SK-N-MC (cell line): Measurements from ENCODE around the gene PHLDA3.

ENCODE experiments used
- DNase-seq: peaks from one replicate; pipeline ENCODE4 v3.0.0-alpha.2; 2011; ENCODE audit warnings: low read depth, low spot score
- H3K27ac ChIP-seq: fragments of 200-600 bp; sonication (generic); 2 replicates; pipeline ENCODE4 v1.5.1; 2016; ENCODE audit warnings: mixed run types
- H3K36me3 ChIP-seq: fragments of 200-600 bp; sonication (generic); 2 replicates; pipeline ENCODE4 v1.6.1; 2017; ENCODE audit warnings: antibody characterized with exemption, low read length, mixed read lengths; ENCODE audit not compliant: insufficient read depth
- H3K4me3 ChIP-seq: fragments of 200-600 bp; sonication (generic); 2 replicates; pipeline ENCODE4 v1.5.1; 2016
- H3K9ac ChIP-seq: fragments of 200-600 bp; sonication (generic); 2 replicates; pipeline ENCODE4 v1.8.0; 2017; ENCODE audit warnings: mixed run types, mixed read lengths; ENCODE audit not compliant: insufficient read length
- H3K9me3 ChIP-seq: fragments of 200-600 bp; sonication (generic); 2 replicates; pipeline ENCODE4 v1.6.1; 2017; ENCODE audit warnings: low read depth, mild to moderate bottlenecking, antibody characterized with exemption, low read length, moderate library complexity, mixed read lengths
- EZH2 ChIP-seq: fragments of 200-600 bp; sonication (generic); IDR thresholded peaks from one replicate; pipeline ENCODE4 v1.6.1; 2017; ENCODE audit warnings: antibody characterized with exemption
- FOXP2 ChIP-seq: optimal IDR thresholded peaks from 2 replicates; pipeline ENCODE3; 2011; ENCODE audit warnings: mild to moderate bottlenecking, moderate library complexity; ENCODE audit not compliant: insufficient read depth; ENCODE audit errors: extremely low read length, control extremely low read depth
- POLR2AphosphoS5 ChIP-seq: IDR thresholded peaks from 2 replicates; pipeline ENCODE4 v1.6.1; 2012; ENCODE audit warnings: mild to moderate bottlenecking, low read depth, low read length, borderline replicate concordance

PHLDA3 gene

DNA sequence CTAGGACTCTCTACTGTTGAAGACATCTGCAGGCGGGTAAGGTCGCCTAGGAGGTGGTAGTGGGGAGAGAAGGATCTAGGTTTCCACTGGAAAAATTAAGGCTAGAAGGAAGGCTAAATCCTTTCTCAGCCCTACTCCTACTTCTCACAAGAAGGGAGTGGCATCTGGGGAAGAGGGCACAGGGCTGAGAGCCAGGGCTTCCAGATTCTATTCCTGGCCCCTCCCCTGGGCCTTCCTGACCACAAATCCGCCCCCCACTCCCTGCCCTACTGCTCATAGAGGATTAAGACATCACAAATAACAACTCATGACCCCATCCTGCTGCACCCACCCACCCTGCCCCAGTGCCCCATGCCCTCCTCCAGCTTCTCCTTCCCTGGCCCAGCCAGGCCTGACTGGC, 2.5 kb downstream of the PHLDA3 start:
- peaks cover 14% of the 10 kb centered on the region; the same call in 1 of the 2 replicates for H3K36me3 ChIP-seq
- no peak overlapping the region for H3K9ac ChIP-seq
- TF ChIP-seq POLR2AphosphoS5: no peak
- no peak for TF ChIP-seq FOXP2
- no peak for TF ChIP-seq EZH2
- H3K9me3 ChIP-seq: no peaks in the 10 kb centered on the region
- H3K27ac ChIP-seq: no peak overlapping the region
- no peak overlapping the region for H3K4me3 ChIP-seq
- DNase-seq: no peak

DNA sequence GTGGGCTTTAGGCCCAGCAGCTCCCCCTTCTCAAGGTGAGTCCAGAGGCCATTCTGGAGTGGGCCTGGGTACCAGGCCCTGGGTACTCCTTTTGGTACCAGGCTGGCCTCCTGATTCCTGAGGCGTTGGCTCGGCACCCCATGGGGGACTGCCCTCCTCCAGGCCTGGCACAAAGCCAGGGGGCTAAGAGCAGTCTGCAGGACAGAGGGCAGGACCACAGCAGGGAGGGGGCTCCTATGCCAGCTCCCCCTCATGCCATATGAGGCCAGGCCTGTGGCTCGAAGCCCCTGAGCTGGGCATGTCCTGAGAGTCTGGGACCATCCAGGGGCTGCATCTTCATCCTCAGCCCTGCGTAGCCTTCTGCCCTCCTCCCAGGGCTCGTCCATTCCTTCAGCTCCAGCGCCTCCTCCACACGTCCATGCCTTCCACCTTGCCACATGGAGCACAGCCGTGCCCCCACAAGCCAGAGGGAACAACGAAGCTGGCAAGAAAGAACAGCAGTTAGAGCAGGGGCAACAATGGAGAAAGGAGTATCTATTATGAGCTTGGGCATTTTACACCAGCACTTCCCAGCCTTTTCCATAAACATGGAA, 3.2 kb downstream of the PHLDA3 start:
- TF ChIP-seq POLR2AphosphoS5: no peak
- TF ChIP-seq EZH2: no peak
- no peak for TF ChIP-seq FOXP2
- Histone ChIP-seq H3K9me3 (no peaks in the 10 kb centered on the region), H3K4me3 (no peak overlapping the region), H3K36me3 (peaks cover 14% of the 10 kb centered on the region; the same call in 1 of the 2 replicates), H3K9ac (no peak overlapping the region), H3K27ac (no peak overlapping the region)
- DNase-seq: no peak

DNA sequence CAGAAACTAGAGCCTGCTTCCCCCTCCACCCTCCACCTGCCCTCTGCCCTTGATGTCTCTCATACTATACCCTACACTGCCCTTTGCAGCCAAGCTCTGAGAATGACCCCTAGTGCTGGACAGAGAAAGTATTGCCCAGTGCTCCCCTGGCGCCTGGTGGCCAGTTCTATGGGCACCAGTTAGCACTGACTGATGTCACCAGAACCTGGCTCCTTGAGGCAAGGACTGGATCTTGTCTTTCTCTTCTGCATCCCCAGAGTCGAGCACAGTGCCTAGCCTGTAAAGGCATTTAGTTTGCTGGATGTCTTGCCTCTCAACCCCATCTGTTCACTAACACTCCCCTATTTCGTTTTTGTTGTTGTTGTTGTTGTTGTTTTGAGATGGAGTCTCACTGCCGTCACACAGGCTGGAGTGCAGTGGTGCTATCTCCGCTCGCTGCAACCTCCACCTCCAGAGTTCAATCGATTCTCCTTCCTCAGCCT, 5.9 kb downstream of the PHLDA3 start:
- Histone ChIP-seq H3K27ac (no peak overlapping the region), H3K36me3 (peaks cover 14% of the 10 kb centered on the region; the same call in 1 of the 2 replicates), H3K9me3 (no peaks in the 10 kb centered on the region), H3K4me3 (no peak overlapping the region), H3K9ac (no peak overlapping the region)
- DNase-seq: no peak
- TF ChIP-seq FOXP2: no peak
- no peak for TF ChIP-seq EZH2
- TF ChIP-seq POLR2AphosphoS5: no peak; the same call in 1 of the 2 replicates

GRCh38 chr1:201461645-201462441, 7.1 kb downstream of the PHLDA3 start:
- H3K4me3 ChIP-seq: no peak overlapping the region
- no peak overlapping the region for H3K27ac ChIP-seq
- H3K9me3 ChIP-seq: no peaks in the 10 kb centered on the region
- DNase-seq: no peak
- no peak for TF ChIP-seq FOXP2
- TF ChIP-seq EZH2: no peak
- TF ChIP-seq POLR2AphosphoS5: no peak
- H3K9ac ChIP-seq: no peak overlapping the region
- peaks cover 14% of the 10 kb centered on the region; the same call in 1 of the 2 replicates for H3K36me3 ChIP-seq

GRCh38 chr1:201460814-201461644, 8.0 kb downstream of the PHLDA3 start:
- Histone ChIP-seq H3K9me3 (no peaks in the 10 kb centered on the region), H3K27ac (no peak overlapping the region), H3K36me3 (peaks cover 12% of the 10 kb centered on the region; the same call in 1 of the 2 replicates), H3K4me3 (no peak overlapping the region), H3K9ac (no peak overlapping the region)
- DNase-seq: no peak
- TF ChIP-seq POLR2AphosphoS5: no peak
- no peak for TF ChIP-seq FOXP2
- no peak for TF ChIP-seq EZH2

- DNase-seq: no peak
- Histone ChIP-seq H3K4me3 (no peak overlapping the region), H3K9me3 (no peaks in the 10 kb centered on the region), H3K27ac (no peak overlapping the region), H3K36me3 (no peaks in the 10 kb centered on the region; the same call in 1 of the 2 replicates), H3K9ac (no peak overlapping the region)
- no peak for TF ChIP-seq FOXP2
- no peak for TF ChIP-seq EZH2
- TF ChIP-seq POLR2AphosphoS5: no peak
Measured at GRCh38 chr1:201459775-201460174, 9.2 kb downstream of the PHLDA3 start.

GRCh38 chr1:201459052-201459451, 9.9 kb downstream of the PHLDA3 start:
- Histone ChIP-seq H3K9me3 (no peaks in the 10 kb centered on the region), H3K4me3 (no peak overlapping the region), H3K9ac (no peak overlapping the region), H3K36me3 (no peaks in the 10 kb centered on the region), H3K27ac (no peak overlapping the region)
- TF ChIP-seq EZH2: no peak
- no peak for TF ChIP-seq FOXP2
- TF ChIP-seq POLR2AphosphoS5: no peak
- no peak for DNase-seq

- Histone ChIP-seq H3K4me3 (no peak overlapping the region), H3K9ac (no peak overlapping the region), H3K9me3 (no peaks in the 10 kb centered on the region), H3K27ac (peak overlapping the region; percentile 90), H3K36me3 (no peaks in the 10 kb centered on the region)
- peak; percentile 66 for DNase-seq
- TF ChIP-seq FOXP2: no peak
- TF ChIP-seq POLR2AphosphoS5: peak; percentile 40; the same call in 1 of the 2 replicates
Measured at GRCh38 chr1:201457508-201457960, 11.5 kb downstream of the PHLDA3 start.
